HG03442 (cell line): ENCODE results near the gene KRABD2.
"Not testable (repeated sequence)": the region's sequence is repeated elsewhere in the genome, so short reads cannot be mapped to it uniquely, and the experiment has no call there.

ENCODE experiments used
- ATAC-seq: cut with Tn5 transposase; IDR thresholded peaks from one replicate; pipeline ENCODE4 v1.9.1; 2021; ENCODE audit warnings: mild to moderate bottlenecking, moderate library complexity; ENCODE audit not compliant: unreplicated experiment

The KRABD2 gene

DNA sequence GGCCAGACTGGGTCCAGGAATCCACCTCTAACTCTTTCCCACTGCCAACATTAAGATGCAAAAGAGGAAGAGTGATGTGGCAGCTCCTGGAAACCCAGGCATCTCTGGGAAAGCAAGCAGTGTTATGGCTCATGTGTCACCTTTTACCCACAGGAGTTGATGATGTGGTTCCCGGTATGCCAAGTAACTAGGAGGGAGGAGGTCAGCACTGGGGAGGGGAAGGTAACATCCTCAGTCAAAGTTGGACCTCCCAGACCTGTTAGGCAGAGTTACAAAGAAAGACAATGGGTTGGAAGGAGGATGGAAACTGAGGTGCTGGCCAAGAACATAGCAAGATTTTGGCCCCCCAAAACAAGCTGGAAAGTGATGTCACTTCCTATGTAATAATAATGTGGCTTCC is 11.4 kb downstream of the KRABD2 start:
- ATAC-seq: no peak

DNA sequence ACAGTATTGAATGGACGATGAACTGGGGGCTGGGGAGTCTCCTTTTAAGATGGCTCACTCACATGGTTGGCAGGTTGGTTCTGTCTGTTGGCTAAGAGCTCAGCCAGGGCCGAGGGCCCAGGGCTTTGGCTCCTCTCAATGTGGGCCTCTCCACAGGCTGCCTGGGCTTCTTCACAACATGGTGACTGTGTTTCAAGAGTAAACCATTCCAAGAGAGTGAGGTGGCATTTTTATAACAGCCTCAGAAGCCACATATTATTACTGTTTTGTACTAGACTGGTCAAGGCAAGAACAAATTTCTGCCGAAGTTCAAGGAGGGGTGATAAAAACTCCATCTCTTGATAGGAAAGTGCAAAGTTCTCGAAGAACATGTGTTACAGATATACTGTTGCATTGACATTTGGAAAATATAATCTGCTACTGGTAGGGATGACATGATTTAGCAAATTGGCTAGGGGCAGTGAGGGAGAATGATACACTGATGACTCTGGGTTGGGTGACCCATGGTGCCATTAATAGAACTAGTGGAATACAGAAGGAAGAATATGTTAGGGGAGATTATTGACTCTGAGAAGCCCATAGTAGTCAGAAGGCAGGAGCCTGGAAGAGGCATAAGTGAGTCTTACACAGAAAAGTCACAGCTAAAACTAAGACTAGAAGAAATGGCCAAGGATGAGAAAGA is 13.7 kb downstream of the KRABD2 start:
- ATAC-seq: no peak

DNA sequence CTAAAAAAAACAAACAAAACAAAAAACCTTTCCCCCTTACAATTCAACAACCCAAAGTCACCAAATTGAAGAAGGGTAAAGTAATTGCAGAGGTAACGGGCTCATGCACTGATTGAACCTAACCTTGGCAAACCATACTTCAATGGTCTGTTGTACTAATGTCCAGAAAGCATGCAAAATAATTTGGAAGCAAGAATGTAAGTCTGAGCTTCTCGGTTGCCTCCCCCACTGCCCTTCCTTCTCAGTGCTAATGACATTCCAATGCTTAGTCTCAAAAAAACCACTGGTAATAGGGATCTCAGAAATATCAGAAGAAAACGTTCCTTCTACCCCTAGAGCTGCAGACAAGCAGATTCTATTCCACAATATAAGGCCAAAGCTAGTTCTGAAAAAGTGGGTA is 15.8 kb downstream of the KRABD2 start:
- ATAC-seq: no peak

DNA sequence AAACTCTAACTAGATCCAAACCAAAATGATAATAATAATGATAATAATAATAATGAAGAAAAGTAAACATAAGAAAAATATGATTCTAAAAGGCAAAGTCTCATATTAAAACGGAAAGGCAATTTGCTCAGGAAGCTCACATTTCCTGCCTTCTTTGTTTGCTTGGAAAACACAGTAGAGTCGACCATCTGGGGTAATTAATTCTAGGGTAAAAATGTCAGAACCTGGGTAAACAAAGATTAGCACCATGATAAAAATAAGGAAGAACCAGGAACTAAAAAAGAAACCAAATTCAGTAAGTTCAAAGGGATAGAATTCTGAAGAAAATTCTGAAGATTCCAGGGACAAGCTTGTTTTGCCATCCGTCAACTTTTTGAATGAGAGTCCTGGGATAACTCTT is 16.2 kb downstream of the KRABD2 start:
- no peak for ATAC-seq

DNA sequence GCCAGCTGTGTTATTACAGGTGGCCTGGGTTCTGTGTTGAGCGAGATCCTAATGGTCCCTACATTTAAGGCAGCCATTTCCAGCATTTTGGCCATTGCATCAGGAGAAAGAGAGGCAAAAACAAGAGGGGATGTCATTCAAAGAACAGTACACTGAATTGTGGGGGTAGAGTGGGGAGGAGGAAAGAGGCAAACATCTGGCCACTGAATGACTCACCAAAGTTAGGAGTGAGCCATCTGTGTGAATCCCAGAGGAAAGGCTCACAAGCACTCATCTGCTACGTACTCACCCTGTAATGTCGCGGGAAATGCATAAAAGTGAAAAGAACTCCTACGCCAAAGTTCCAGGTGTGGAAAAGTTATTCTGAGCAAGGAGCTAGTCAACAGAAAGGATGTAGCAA is 16.7 kb downstream of the KRABD2 start:
- ATAC-seq: no peak

DNA sequence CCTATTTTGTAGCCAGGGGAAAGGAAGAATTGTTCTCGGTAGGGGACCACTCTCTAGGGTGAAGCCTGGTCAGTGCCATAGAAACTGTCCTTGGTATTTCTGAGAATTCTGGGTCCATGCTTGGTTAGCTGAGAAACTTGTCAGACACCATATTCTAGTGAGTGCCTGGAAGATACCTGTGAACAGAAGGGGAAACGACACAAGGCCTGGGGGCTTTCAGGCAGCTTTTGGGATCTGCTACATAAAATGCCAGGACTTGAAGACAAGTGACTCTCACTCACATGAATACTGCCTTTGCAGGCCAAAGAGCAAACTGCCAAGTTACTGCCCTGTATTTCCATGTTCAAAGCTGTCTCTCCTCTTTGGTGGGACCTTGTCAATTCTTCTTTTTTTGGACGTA is 18.6 kb downstream of the KRABD2 start:
- no peak for ATAC-seq

DNA sequence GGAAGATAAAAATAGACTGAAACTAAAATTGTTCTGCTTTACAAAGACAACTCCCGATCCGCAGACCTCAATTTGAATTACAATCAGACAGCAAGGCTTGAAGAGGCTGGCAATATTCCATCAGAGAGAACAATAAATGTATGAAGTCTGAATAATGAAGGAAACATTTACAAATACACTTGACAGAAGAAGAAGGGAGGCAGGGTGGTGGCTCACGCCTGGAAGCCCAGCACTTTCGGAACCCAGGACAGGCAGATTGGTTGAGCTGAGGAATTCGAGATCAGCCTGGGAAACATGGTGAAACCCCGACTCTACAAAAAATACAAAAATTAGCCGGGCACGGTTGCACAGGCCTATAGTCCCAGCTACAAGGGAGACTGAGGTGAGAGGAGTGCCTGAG is 22.3 kb downstream of the KRABD2 start:
- ATAC-seq: no peak

DNA sequence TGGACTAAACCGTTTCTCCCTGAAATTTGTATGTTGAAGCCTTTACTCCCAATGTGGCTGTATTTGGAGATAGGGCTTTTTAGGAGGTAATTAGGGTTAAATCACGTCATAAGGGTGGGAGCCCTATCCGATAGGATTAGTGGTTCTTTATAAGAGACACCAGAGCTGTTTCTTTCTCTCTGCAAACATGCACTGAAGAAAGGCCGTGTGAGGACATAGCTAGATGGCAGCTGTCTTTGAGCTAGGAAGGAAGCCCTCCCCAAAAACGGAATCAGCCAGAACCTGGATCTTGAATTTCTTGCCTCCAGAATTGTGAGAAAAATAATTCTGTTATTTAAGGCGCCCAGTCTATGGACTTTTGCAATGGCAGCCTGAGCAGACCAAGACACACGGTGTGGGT is 22.8 kb downstream of the KRABD2 start:
- ATAC-seq: no peak

DNA sequence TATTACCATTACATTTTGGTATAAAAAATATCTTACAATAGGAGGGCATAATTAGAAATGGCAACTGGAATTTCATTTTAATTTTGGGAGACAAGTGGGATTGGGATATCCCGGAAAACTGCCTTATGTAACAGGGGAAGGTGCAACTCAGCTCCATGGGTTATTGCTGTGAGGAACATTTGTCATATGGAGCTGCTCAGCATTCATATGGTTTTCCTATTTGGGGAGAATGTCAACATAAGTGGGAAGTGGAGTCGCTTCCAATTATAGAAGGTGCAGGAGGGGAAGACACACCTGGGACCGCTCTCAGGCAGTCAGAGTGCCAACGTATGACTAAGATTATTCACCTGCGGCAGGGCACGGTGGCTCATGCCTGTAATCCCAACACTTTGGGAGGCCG is 26.2 kb downstream of the KRABD2 start:
- no peak for ATAC-seq

DNA sequence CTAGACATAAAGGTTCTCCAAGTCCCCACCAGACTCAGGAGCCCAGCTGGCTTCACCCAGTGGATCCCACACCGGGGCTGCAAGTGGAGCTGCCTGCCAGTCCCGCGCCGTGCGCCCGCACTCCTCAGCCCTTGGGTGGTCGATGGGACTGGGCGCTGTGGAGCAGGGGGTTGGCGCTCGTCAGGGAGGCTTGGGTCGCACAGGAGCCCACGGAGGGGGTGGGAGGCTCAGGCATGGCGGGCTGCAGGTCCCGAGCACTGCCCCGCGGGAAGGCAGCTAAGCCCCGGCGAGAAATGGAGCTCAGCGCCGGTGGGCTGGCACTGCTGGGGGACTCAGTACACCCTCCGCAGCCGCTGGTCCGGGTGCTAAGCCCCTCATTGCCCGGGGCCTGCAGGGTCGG is 29.5 kb downstream of the KRABD2 start:
- ATAC-seq: not testable (repeated sequence)

DNA sequence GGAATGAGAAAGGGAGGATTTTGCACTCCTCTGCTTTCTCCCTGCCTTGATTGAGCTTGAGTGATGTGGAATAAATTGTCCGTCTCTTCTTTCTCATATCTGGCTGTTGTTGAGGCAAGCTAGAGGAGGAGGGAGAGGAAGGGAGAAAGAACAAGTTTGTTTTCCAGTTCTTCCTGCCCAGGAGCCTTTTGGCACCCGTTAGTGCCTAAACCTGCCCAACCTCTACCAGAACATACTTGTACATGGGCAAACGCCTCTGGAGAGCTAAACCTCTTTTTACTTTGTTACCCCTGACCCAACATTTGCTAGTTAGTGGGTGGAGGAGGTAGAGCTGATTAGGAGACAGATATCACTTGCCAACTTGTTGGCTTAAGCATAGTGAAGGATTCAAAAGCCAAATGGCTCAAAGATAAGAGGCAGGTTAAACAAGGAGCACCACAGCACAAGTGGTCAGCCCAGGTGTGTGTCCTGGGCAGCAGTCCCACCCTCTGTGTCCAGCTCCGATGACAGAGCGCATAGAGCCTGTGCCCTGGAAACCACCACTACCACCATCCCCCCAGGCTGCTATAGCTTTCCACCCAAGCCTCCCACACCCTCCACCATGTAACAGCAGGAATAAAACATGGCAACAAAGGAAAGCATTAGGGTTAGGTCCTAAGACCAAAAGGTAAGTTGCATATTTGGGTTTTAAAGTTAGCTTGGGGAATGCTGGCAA is 30.4 kb downstream of the KRABD2 start:
- ATAC-seq: no peak

DNA sequence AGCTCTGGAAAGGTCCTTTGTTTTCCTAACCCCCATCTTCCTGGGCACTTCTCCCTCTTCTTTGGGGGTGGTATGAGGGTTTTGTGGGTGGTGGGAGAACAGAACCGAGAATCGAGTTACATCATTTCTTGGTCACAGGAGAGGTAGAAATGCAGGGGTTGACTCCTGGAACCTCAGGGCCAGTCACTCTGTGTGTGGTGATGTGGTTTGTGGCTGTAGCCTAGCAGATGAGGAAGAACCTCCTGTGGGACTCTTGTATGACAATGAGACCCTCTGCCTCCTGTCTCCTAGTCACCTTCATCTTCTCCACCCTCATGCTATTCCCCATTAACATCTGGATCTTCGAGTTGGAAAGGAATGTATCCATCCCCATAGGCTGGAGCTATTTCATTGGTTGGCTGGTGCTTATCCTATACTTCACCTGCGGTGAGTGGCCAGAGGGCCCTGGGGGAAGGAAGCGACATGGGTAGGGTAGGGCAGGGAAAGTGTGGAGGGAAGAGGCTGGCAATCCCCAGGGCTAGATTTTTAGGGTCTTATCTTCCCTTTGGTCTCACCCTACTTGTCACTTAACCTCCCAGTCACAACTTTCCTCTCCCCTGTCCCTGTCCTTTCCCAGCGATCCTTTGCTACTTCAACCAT is 31.3 kb downstream of the KRABD2 start:
- no peak for ATAC-seq

DNA sequence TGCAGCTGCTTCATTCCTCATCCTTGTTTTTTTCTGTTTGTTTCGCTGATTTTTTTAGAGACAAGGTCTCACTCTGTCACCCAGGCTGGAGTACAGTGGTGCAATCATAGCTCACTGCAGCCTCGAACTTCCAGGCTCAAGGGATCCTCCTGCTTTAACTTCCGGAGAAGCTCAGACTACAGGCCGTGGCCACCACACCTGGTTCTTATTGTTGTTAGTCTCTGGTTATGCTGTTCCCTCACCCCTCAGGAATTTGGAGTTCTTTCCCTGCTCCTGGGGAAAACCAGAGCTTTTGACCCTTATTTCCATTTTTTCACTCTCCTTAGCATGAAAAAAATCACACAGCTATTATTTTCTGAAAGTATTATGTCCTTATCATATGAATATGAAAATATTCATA is 35.0 kb downstream of the KRABD2 start:
- no peak for ATAC-seq

DNA sequence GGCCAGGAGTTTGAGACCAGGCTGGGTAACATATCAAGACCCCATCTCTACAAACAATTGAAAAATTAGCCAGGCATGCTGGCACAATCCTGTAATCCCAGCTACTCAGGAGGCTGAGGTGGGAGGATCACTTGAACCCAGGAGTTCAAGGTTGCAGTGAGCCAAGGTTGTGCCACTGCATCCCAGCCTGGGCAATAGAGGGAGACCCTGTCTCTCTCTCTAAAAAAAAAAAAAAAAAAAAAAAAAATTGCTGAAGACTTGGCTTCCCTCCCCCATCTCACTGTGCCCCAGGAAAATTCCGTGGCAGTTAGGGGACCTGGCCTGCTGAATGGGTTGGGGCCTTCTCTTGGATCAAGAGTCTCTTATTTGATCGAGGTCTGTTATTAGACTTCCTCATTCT is 37.0 kb downstream of the KRABD2 start, which contains the start of gene ODF4:
Gene ODF4 (plus strand): TSS at position 301 of the 400 bp plus-strand sequence. CDS start 212 bp downstream, outside the sequence.
- ATAC-seq: no peak

DNA sequence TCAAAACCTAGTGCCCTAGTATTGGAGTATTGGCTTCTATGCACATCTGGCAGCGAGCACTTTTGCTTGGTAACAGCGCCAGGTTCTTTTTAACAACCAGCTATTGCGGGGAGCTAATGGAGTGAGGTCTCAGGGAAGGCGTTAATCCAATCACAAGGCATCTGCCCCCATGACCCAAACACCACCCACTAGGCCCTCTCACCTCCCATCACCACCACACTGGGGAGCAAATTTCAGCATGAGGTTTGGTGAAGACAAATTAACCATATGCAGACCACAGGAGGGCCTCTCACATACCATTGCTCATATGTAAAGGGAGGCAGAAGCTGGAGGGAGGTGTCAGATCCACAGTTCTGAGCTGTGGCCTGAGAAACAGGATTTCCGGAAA is 37.8 kb downstream of the KRABD2 start:
- ATAC-seq: no peak

DNA sequence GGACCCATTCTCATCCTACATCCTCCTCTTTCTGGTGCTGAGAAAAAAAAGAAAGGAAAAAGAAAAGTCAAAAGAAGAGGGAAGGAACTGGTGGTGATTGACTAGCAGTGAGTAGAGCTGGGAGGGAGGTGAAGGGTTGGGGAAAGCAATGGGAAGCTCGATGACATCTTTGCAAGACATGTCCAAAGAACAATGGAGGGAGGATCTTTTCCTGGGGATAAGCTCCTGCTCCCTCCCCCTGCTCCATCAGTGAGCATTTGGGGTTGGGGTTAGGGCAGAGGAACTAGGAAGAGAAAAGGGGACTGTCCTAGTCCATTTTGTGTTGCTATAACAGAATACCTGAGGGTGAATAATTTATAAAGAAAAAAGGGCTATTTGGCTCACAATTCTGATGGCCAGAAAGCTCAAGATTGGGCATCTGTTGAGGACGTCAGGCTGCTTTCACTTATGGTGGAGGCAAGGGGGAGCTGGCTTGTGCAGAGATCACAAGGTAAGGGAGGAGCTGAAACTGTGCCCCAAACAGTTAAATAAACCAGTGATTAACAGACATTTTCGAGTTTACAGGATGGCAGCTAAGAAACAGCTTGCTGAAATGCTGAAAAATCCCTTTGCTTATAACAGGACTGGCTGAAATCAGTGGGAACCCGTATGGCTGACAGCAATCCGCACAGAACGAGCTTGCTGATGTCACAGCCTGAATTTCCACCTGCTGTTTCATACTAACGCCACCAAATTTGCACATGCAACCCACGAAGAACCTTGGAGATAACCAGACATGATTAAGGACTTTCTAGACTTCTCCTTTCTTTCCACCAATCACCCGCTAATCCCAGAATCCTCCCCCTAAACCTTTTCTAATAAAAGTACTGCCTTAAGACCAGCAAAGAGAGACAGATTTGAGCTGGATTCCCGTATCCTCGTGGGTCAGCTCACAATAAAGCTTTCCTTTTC is 38.4 kb downstream of the KRABD2 start:
- ATAC-seq: no peak

DNA sequence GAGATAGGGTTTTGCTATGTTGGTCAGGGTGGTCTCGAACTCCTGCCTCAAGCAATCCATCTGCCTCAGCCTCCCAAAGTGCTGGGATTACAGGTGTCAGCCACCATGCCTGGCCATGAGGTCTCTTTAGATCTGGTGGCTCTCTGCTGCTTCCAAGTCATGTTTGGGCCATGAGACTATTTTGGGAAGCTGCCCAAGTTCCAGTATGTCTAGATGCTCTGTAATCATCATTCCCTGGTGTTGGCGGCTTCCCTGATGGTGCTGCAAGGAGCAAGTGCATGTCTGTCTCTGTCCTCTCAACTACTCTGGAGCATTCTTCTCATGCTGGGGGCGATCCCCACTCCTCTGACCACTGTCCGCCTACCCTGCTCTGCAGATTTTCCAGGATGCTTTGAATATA is 43.2 kb downstream of the KRABD2 start:
- ATAC-seq: no peak

DNA sequence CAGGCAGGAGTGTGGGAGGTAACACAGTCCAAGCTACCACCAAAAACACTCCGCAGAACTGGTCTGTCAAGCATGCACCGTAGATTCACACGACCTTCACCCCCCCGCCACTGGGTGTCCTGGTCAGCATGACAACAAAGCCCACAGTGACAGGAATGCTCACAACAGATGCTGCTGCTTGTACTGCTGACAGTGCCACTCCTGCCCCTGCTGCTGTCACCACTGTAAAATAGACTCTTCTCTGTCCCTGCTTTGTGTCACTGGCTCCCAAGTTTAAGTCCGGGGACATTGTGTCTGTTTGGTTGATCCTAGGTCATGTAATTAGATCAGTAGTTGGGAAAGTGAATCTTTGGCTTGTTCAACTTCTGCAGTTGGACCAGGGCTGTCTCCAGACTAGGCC is 43.8 kb downstream of the KRABD2 start:
- no peak for ATAC-seq

DNA sequence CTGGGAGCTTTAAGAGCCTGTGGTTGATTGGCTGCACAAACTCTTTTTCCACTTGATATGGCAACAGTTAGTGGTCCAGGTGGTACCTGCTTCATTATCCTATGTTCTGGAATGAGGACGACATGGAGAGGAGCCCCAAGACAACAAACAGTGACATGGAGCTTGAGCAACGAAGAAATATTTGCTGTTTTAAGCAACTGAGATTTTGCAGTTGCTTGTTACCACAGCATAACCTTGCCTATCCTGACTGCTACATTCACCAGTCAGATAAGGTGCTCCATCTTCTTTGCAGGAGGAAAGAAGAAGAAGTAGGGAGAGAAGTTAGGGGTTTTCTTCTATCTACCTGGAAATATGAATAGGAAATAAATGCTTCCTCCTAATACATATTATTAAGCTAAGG is 44.4 kb downstream of the KRABD2 start:
- no peak for ATAC-seq

DNA sequence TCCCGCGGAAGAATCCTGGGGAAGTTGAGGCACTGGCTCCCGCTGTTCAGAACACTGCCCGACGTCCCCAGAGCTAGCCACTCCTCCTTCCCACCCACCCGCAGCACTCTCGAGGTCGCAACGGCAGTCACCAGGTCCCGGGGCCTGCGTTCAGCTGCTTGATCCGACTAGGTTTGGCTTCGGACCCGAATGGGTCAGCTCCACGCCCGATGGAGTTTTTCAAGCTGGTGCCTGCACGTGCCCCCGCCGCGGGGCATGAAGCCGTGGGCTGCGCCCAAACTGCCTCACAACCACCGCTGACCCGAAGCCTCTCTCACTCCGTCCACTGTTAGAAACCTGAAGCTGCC is 49.2 kb downstream of the KRABD2 start:
- no peak for ATAC-seq
